Prostate gland (tissue), 2 donors: ENCODE results near the gene DYNLT2B. TPM values are rescaled to one million over a fixed set of nuclear protein-coding genes. Genes with fewer than 3 reads are reported as not detected.

Experiments used
- DNase-seq: peaks from one replicate; pipeline ENCODE4 v3.0.0-alpha.2; 2019; ENCODE audit warnings: low spot score
- H3K27ac ChIP-seq, 2 donors: fragments of 200-600 bp; sonication (generic); 2 replicates each; pipeline ENCODE4 v1.5.1; 2017 to 2019
- H3K27me3 ChIP-seq: fragments of 200-600 bp; sonication (generic); replicated peaks from 2 replicates; pipeline ENCODE4 v1.5.1; 2019; ENCODE audit not compliant: insufficient read depth
- H3K36me3 ChIP-seq, 2 donors: fragments of 200-600 bp; sonication (generic); 1 replicate in 1 of 2; 2 replicates in 1 of 2; pipeline versions ENCODE4 v1.5.1 to v1.8.1; 2017 to 2019
- H3K4me1 ChIP-seq: fragments of 200-600 bp; sonication (generic); replicated peaks from 2 replicates; pipeline ENCODE4 v1.5.1; 2019
- H3K4me3 ChIP-seq, 2 donors: fragments of 200-600 bp; sonication (generic); 2 replicates each; pipeline ENCODE4 v1.5.1; 2017 to 2019
- H3K9me3 ChIP-seq: fragments of 200-600 bp; sonication (generic); 2 replicates; pipeline ENCODE4 v1.5.1; 2017
- CTCF ChIP-seq, 4 experiments: fragments of 200-600 bp in 2 of 4; fragments of 450-650 bp in 2 of 4; sonication (generic) in 2 of 4; IDR thresholded peaks; 1 replicate in 3 of 4; 2 replicates in 1 of 4; pipeline ENCODE4 v1.5.1; 2016 to 2019; ENCODE audit warnings: antibody characterized with exemption in 4 of 4, mild to moderate bottlenecking in 2 of 4, moderate library complexity in 2 of 4
- POLR2A ChIP-seq: fragments of 450-650 bp; IDR thresholded peaks from one replicate; pipeline ENCODE4 v1.6.1; 2016; ENCODE audit warnings: antibody characterized with exemption, mild to moderate bottlenecking
- POLR2AphosphoS5 ChIP-seq: sonication (generic); formaldehyde crosslinking; IDR thresholded peaks from one replicate; pipeline ENCODE4 v1.6.1; 2017; ENCODE audit warnings: antibody characterized with exemption
- WGBS: methylation state at CpG from one replicate; pipeline ENCODE4 v1.1.5; 2018; 5-methylcytosine and 5-hydroxymethylcytosine counted together
- intact Hi-C: fragments of 100-400 bp; cut with DNase I; formaldehyde crosslinking; loops from one replicate; pipeline ENCODE4 v1.14.2; 2022
- total RNA-seq, 2 donors: library from RNA; depleted of rRNA; stranded (reverse); fragments of >200 nt; gene quantifications; one replicate each; pipeline ENCODE4 v1.1.0, GENCODE V29; 2016

Gene DYNLT2B
- total RNA-seq, 2 donors from 2014 or later, result 6.5 to 15.3 TPM

- Histone ChIP-seq H3K9me3 (no peaks in the 10 kb centered on the region), H3K4me3 (peak within 1 kb of the TSS; percentile 74 to 89), H3K36me3 (no peaks in the 10 kb centered on the region), H3K4me1 (no peaks in the 10 kb centered on the region), H3K27ac (peak within 1 kb of the TSS; percentile 80 to 83), H3K27me3 (no peaks in the 10 kb centered on the region)
- DNase-seq, result peak; percentile 90
- TF ChIP-seq POLR2AphosphoS5 (peak; percentile 83), CTCF (IDR thresholded peaks at IDR 0.05) (peak in 1 of 4 experiments; percentile 6), POLR2A (peak; percentile 59)
- WGBS, result 1% methylated on average over 30 of the region's 55 CpGs
- intact Hi-C loops, result no loop called here
These were observed 30.4 kb downstream of the DYNLT2B start, which contains the start of gene PCYT1A for GRCh38 chr3:196287440-196288140. Gene PCYT1A (minus strand): TSS chr3:196287726. CDS start chr3:196270531, 17,195 bp downstream.

- intact Hi-C loops, result no loop called here
- no peak for TF ChIP-seq POLR2A
- Histone ChIP-seq H3K36me3 (no peaks in the 10 kb centered on the region), H3K4me3 (peak overlapping the region; percentile 74 to 89), H3K4me1 (no peaks in the 10 kb centered on the region), H3K9me3 (no peaks in the 10 kb centered on the region), H3K27ac (peak overlapping the region; percentile 80 to 83), H3K27me3 (no peaks in the 10 kb centered on the region)
- WGBS, result under 1% methylated on average over 22 of the region's 22 CpGs
- no peak for DNase-seq
These were observed 31.0 kb downstream of the DYNLT2B start for GRCh38 chr3:196287090-196287439.

DNA sequence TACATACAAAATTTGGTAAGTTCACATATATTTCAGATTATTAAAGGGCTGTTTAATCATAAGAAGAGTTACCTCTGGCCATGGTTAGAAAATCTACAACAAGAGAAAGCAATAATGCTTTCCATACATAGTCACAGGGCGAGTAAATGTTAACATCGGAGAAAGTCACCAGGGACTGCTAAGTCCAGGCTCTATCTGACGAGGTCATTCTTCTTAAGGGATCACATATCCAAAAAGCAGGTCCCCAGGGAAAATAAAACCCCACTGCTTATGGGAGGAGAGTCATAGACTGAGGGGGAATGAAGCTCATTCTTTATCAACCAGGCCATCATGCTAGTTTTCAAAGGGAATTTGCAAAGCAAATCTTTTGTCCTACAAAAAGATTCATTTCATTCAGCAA, 33.6 kb downstream of the DYNLT2B start:
- Histone ChIP-seq H3K4me1 (no peaks in the 10 kb centered on the region), H3K36me3 (no peaks in the 10 kb centered on the region), H3K4me3 (no peak overlapping the region), H3K27me3 (no peaks in the 10 kb centered on the region), H3K9me3 (no peaks in the 10 kb centered on the region), H3K27ac (no peak overlapping the region)
- TF ChIP-seq POLR2A, result no peak
- no peak for TF ChIP-seq CTCF (IDR thresholded peaks at IDR 0.05)
- TF ChIP-seq POLR2AphosphoS5, result no peak
- 65% methylated on average over 3 of the region's 3 CpGs for WGBS
- intact Hi-C loops, result no loop called here
- no peak for DNase-seq

GRCh38 chr3:196281962-196282361, 36.1 kb downstream of the DYNLT2B start:
- DNase-seq, result no peak

More at GRCh38 chr3:196281962-196282361, 36.1 kb downstream of the DYNLT2B start:
- intact Hi-C loops, result no loop called here
- Histone ChIP-seq H3K36me3 (no peaks in the 10 kb centered on the region), H3K27ac (no peak overlapping the region), H3K4me3 (no peak overlapping the region), H3K27me3 (no peaks in the 10 kb centered on the region), H3K4me1 (no peaks in the 10 kb centered on the region), H3K9me3 (no peaks in the 10 kb centered on the region)
- TF ChIP-seq POLR2AphosphoS5 (no peak), POLR2A (no peak), CTCF (IDR thresholded peaks at IDR 0.05) (no peak)
- 46% methylated on average over 4 of the region's 4 CpGs for WGBS
